BLaER1 (cell line): ENCODE results near the gene CDH23.
A peak's percentile ranks its signal among the peaks of the same experiment; 100 is the strongest.

Source experiments
- H3K27ac ChIP-seq: shearing (Covaris generic); formaldehyde crosslinking; 2 replicates; pipeline ENCODE4 v1.8.1; 2022
- H3K27me3 ChIP-seq: shearing (Covaris generic); formaldehyde crosslinking; 2 replicates; pipeline ENCODE4 v1.8.1; 2022
- H3K36me3 ChIP-seq: shearing (Covaris generic); formaldehyde crosslinking; 2 replicates; pipeline ENCODE4 v1.8.1; 2022
- H3K4me1 ChIP-seq: shearing (Covaris generic); formaldehyde crosslinking; 2 replicates; pipeline ENCODE4 v1.8.1; 2022
- H3K4me2 ChIP-seq: shearing (Covaris generic); formaldehyde crosslinking; 2 replicates; pipeline ENCODE4 v1.8.1; 2022
- H3K4me3 ChIP-seq: shearing (Covaris generic); formaldehyde crosslinking; 2 replicates; pipeline ENCODE4 v1.8.1; 2022
- H3K9ac ChIP-seq: shearing (Covaris generic); formaldehyde crosslinking; 2 replicates; pipeline ENCODE4 v1.8.1; 2022
- H3K9me3 ChIP-seq: shearing (Covaris generic); formaldehyde crosslinking; 2 replicates; pipeline ENCODE4 v1.8.1; 2022
- H4K20me1 ChIP-seq: shearing (Covaris generic); formaldehyde crosslinking; 2 replicates; pipeline ENCODE4 v1.8.1; 2022
- Cebpa-rat ChIP-seq: shearing (Covaris generic); IDR thresholded peaks from 2 replicates; pipeline ENCODE4 v1.8.1; 2022

Gene CDH23

DNA sequence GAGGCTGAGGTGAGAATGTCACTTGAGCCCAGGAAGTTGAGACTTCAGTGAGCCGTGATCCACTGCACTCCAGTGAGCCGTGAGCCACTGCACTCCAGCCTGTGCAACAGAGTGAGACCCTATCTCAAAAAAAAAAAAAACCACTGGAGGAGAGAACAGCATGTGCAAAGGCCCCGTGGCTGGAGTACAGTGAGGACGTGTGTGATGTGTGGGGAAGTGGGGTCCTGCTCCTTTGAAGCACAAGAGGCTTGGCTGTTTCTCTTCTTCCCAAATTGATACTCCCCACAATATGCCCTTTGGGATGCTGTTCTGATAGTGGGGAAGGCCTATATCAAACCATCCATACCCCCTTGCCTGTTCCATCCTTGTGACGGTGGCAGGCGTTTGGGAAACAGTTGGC lies 254.7 kb downstream of the CDH23 start:
- Histone ChIP-seq H3K9me3 (no peaks in the 10 kb centered on the region), H3K4me3 (no peak overlapping the region), H3K9ac (no peak overlapping the region), H4K20me1 (no peaks in the 10 kb centered on the region), H3K4me2 (no peak overlapping the region), H3K27me3 (no peaks in the 10 kb centered on the region), H3K36me3 (no peaks in the 10 kb centered on the region), H3K4me1 (peaks cover 64% of the 10 kb centered on the region), H3K27ac (no peak overlapping the region)
- TF ChIP-seq Cebpa-rat: no peak

DNA sequence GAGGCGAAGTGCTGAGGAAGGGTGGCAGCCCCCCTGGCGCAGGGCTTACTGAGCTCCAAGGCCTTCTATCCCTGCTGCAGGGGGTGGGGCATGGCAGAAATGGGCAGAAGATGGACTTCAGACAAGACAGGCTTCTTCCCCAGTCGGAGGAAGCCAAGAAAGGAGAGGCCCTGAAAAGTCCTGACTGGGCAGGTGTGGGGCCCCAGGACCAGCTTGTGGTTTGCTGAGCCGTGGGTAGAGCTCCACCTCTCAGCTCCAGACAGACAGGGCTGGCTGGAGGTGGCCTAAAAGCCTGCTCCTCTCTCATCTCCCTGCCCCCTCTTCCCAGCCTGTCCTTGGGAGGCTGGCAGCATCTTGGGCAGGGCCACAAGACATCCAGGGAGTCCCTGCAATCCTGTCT lies 255.2 kb downstream of the CDH23 start:
- H3K9ac ChIP-seq: no peak overlapping the region
- H3K9me3 ChIP-seq: no peaks in the 10 kb centered on the region
- no peak for TF ChIP-seq Cebpa-rat
- no peaks in the 10 kb centered on the region for H3K27me3 ChIP-seq
- no peaks in the 10 kb centered on the region for H3K36me3 ChIP-seq
- H3K4me3 ChIP-seq: no peak overlapping the region
- peak overlapping the region; percentile 14; the same call in 1 of the 2 replicates for H3K4me2 ChIP-seq
- H4K20me1 ChIP-seq: no peaks in the 10 kb centered on the region
- peaks cover 59% of the 10 kb centered on the region for H3K4me1 ChIP-seq
- H3K27ac ChIP-seq: no peak overlapping the region

DNA sequence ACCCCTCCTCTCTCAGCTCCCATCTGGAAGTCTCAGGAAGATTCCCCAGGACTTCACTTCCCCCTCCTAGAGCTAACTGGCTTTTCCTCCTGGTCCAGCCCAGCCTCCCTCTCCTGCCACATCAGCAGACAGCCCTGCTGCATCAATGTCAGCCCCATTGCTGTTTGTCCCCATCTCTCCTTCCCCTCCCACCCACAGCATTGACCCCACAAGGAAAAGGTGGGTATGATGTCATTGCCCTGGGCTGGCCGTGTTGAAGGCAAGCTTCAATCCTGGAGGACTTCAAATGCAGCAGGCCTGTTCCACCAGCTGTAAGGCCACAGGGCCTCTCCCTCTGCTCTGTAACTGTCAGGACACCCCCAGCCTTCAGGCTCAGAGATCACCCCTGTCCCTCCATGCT lies 256.3 kb downstream of the CDH23 start:
- Histone ChIP-seq H3K4me3 (no peak overlapping the region), H3K27me3 (peaks cover 4% of the 10 kb centered on the region; the same call in 1 of the 2 replicates), H4K20me1 (no peaks in the 10 kb centered on the region), H3K4me2 (peak overlapping the region; percentile 47), H3K36me3 (no peaks in the 10 kb centered on the region), H3K27ac (no peak overlapping the region; the same call in 1 of the 2 replicates), H3K9ac (no peak overlapping the region), H3K9me3 (no peaks in the 10 kb centered on the region), H3K4me1 (peaks cover 51% of the 10 kb centered on the region)
- no peak for TF ChIP-seq Cebpa-rat

DNA sequence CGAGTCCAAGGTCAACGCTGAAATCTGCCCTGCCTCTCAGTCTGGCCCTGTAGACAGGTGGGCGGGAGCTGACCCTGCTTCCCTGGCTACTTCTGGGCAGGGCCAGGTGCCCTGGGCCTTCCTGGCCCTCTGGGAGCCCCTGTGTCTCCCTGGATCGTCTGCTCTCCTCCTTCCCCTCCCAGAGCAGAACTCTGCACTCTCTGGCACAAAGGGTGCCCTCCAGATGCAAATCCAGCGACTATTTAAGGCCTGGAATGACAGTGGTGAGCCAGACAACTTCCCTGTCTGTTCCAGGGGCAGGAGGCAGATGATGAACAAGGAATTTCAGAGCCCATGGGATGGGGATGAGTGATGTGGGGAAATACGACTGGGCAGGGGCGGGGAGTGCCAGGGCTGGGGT lies 259.5 kb downstream of the CDH23 start:
- Histone ChIP-seq H3K4me1 (peaks cover 35% of the 10 kb centered on the region), H3K9me3 (no peaks in the 10 kb centered on the region), H4K20me1 (no peaks in the 10 kb centered on the region), H3K27ac (no peak overlapping the region), H3K36me3 (no peaks in the 10 kb centered on the region), H3K9ac (no peak overlapping the region), H3K27me3 (peaks cover 13% of the 10 kb centered on the region; the same call in 1 of the 2 replicates), H3K4me2 (no peak overlapping the region), H3K4me3 (no peak overlapping the region)
- no peak for TF ChIP-seq Cebpa-rat

DNA sequence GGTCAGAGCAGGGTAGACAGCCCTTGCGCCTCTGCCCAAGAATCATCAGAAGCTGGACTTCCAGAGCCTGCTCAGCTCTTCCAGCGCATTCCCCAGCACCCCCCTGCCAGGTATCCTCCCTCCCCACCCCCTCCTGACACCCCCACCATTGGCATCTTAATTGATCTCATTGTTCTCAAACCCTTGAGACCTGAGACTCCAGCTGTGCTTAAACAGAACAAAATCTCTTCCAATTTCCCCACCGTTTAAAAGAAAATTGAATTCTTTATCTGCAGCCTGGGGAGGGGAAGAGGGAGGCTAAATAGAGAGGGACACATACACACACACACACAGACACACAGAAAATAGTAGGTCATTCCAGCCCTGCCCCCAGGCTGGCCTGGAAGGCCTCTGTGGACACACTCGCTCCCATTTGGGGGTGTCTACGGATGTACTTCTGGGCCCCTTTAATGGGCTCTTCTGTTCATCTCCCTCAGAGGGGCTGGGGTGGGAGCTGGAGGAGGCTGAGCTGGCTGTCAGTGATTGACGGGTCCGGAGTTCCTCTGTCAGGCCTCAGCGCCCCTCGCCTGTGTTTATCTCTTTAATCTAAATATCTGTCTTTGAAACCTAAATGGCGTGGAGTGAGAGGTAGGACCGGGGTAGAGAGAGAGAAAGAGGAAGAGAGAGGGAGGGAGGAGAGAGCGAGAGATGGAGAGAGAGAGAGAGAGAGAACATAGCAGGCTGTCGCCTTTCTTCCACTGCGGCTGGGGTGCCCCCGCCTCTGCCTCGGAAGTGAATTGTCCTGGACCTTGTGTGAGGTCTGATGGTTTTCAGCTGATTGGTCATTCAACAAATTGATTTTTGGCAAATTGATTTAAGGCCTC lies 261.1 kb downstream of the CDH23 start:
- TF ChIP-seq Cebpa-rat: no peak
- Histone ChIP-seq H3K4me1 (peaks cover 23% of the 10 kb centered on the region), H3K4me3 (no peak overlapping the region), H3K27me3 (peaks cover 13% of the 10 kb centered on the region; the same call in 1 of the 2 replicates), H3K9ac (no peak overlapping the region), H3K4me2 (peak overlapping the region; percentile 30), H4K20me1 (no peaks in the 10 kb centered on the region), H3K9me3 (no peaks in the 10 kb centered on the region), H3K36me3 (no peaks in the 10 kb centered on the region), H3K27ac (no peak overlapping the region)

DNA sequence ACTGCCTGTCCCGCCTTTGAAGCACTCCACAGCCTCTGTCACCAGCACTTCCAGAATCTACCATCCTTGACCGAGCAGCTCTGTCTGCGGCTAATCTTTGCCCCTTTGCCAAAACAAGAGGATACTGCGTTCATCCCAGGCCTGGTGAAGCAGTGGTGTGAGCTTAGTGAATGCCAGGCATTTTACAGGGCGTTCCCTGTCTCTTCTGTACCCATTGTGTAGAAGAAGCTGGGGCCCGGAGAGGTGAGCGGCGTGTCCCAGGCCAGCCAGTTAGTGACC lies 261.7 kb downstream of the CDH23 start:
- Histone ChIP-seq H4K20me1 (no peaks in the 10 kb centered on the region), H3K9me3 (no peaks in the 10 kb centered on the region), H3K4me2 (peak overlapping the region; percentile 30), H3K4me3 (no peak overlapping the region), H3K9ac (no peak overlapping the region), H3K27ac (no peak overlapping the region), H3K36me3 (no peaks in the 10 kb centered on the region), H3K27me3 (peaks cover 13% of the 10 kb centered on the region; the same call in 1 of the 2 replicates), H3K4me1 (peaks cover 19% of the 10 kb centered on the region)
- TF ChIP-seq Cebpa-rat: no peak

DNA sequence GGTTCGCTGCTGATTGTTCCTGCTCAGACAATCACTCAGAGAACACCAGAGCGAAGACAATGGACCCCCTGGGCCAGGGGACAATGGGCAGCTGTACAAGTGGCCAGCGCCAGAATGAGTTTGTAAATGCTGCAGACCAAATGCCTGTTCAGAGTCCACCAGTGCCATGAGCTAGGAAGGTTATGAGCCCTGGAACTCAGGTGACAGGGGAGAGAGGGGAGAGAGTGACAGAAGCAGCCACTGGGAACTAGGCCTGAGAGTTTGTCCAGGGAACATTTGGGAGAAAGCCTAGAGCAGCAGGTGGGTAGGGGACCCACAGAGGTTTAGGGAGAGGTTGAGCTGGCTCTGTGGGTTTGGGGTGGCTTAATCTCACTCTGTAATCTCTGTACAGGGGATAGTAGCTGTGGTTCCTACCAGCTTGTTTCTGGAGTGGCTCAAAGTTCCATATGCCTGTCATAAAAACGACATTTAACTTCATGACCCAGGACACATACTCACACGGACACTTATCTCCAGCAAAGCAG lies 262.5 kb downstream of the CDH23 start:
- H3K27ac ChIP-seq: no peak overlapping the region
- no peak overlapping the region for H3K4me2 ChIP-seq
- H3K36me3 ChIP-seq: no peaks in the 10 kb centered on the region
- peaks cover 12% of the 10 kb centered on the region; the same call in 1 of the 2 replicates for H3K4me1 ChIP-seq
- no peak for TF ChIP-seq Cebpa-rat
- H3K9ac ChIP-seq: no peak overlapping the region
- peaks cover 13% of the 10 kb centered on the region; the same call in 1 of the 2 replicates for H3K27me3 ChIP-seq
- no peaks in the 10 kb centered on the region for H4K20me1 ChIP-seq
- H3K4me3 ChIP-seq: no peak overlapping the region
- H3K9me3 ChIP-seq: no peaks in the 10 kb centered on the region

DNA sequence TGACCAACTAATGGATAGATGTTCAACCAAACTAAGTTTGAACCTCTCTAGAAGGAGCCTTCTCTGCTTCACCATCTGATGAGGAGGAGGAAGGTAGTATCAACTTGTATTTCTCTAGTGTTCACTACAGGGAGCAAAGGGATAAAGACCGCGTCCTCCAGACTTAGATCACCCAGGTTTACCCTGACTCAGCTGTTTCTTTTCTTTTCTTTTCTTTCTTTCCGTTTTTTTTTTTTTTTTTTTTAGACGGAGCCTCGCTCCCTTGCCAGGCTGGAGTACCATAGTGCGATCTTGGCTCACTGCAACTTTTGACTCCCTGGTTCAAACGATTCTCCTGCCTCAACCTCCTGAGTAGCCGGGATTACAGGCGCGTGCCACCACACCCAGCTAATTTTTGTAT lies 263.0 kb downstream of the CDH23 start:
- peaks cover 10% of the 10 kb centered on the region; the same call in 1 of the 2 replicates for H3K4me1 ChIP-seq
- no peak for TF ChIP-seq Cebpa-rat
- no peak overlapping the region for H3K4me2 ChIP-seq
- no peaks in the 10 kb centered on the region for H4K20me1 ChIP-seq
- H3K4me3 ChIP-seq: no peak overlapping the region
- no peak overlapping the region for H3K9ac ChIP-seq
- peaks cover 13% of the 10 kb centered on the region; the same call in 1 of the 2 replicates for H3K27me3 ChIP-seq
- H3K27ac ChIP-seq: no peak overlapping the region
- no peaks in the 10 kb centered on the region for H3K36me3 ChIP-seq
- H3K9me3 ChIP-seq: no peaks in the 10 kb centered on the region

DNA sequence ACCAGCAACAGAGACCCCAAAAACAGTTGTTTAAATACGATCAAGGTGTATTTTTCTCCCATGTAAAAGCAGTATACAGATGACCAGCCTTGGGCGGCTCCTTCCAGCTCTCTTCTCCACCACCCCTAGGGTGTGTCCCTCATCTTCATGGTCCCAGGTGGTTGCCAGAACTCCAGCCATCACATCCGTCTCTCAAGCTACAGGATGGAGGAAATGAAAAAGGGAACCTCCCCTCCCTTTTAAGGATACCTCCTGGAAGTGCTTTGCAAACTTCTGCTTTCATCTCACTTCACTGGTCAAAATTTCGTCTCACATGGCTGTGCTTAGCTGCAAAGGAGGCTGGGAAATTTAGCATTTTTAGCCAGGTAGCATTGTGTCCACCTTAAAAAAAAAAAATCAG lies 263.6 kb downstream of the CDH23 start:
- TF ChIP-seq Cebpa-rat: no peak
- no peak overlapping the region for H3K27ac ChIP-seq

DNA sequence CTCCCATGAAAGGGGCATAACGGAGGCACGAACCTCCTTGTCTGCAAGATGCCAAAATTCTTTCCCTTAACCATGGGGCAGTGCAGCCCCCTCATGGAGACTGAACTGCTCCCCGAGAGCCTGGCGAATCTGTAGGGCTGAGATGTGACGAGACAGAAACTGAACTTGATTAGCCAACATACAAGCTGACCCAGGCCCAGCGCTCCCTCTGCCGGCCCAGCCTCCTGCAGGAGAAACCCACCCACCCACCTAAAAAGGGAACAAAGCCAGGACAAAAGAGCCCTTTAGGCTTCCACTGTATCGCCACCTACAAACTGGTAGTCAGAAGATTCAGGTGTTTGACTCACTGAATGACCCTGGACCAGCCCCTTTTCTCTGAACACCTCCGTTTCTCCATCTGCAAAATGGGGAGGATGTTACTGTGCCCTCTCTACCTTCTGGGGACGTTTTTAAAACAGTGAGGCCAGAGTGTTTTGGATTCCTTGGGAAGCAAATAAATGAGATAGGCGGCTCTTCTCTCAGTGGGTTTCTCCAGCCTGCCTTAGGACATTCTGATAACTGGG lies 264.4 kb downstream of the CDH23 start:
- H3K27ac ChIP-seq: no peak overlapping the region
- H3K27me3 ChIP-seq: peaks cover 27% of the 10 kb centered on the region
- H3K9ac ChIP-seq: no peak overlapping the region
- no peak overlapping the region for H3K4me3 ChIP-seq
- H3K9me3 ChIP-seq: no peaks in the 10 kb centered on the region
- TF ChIP-seq Cebpa-rat: no peak
- H3K4me2 ChIP-seq: no peak overlapping the region
- H3K36me3 ChIP-seq: no peaks in the 10 kb centered on the region
- 0 out of 2 replicates have a peak, but pooled peaks cover 3% of the 10 kb centered on the region for H4K20me1 ChIP-seq
- peaks cover 18% of the 10 kb centered on the region for H3K4me1 ChIP-seq

More for the DNA sequence above, 263.6 kb downstream of the CDH23 start:
- Histone ChIP-seq H3K4me1 (peaks cover 10% of the 10 kb centered on the region), H3K36me3 (no peaks in the 10 kb centered on the region), H3K4me3 (no peak overlapping the region), H3K27me3 (peaks cover 19% of the 10 kb centered on the region), H3K9me3 (no peaks in the 10 kb centered on the region), H4K20me1 (no peaks in the 10 kb centered on the region), H3K9ac (no peak overlapping the region), H3K4me2 (no peak overlapping the region)
